Left lobe of liver (tissue), 2 donors: ENCODE data around the gene CNTRL. TPM values are rescaled to one million over a fixed set of nuclear protein-coding genes. Genes with fewer than 3 reads are reported as not detected.

Experiments
- ATAC-seq: fragments of 200-7000 bp; cut with Tn5 transposase; one replicate; pipeline ENCODE4 v1.9.1; 2020; ENCODE audit warnings: mild to moderate bottlenecking, moderate library complexity
- DNase-seq: peaks from one replicate; pipeline ENCODE4 v3.0.0-alpha.2; 2020; ENCODE audit warnings: low spot score
- total RNA-seq: library from RNA; stranded (reverse); gene quantifications from one replicate; pipeline ENCODE4 v1.2.1, GENCODE V29; 2021
- donor health status: DM: no; HTN: no; CAD: no; lungs with moderate emphysema.
- donor health status: DM: no; HTN: yes; CAD: no.

The CNTRL gene
- total RNA-seq, 1 donor from 2014 or later = 3.6 TPM

GRCh38 chr9:121220996-121221663 lies 146.4 kb downstream of the CNTRL start:
- no peak for DNase-seq
- no peak for ATAC-seq

GRCh38 chr9:121221664-121222055 lies 146.9 kb downstream of the CNTRL start:
- ATAC-seq (no peak), DNase-seq (no peak)

GRCh38 chr9:121222524-121223171 lies 147.9 kb downstream of the CNTRL start:
- no peak for DNase-seq
- ATAC-seq = peak; percentile 60

- no peak for DNase-seq
- ATAC-seq = no peak
Observed at GRCh38 chr9:121225240-121225639, 150.5 kb downstream of the CNTRL start.

DNA sequence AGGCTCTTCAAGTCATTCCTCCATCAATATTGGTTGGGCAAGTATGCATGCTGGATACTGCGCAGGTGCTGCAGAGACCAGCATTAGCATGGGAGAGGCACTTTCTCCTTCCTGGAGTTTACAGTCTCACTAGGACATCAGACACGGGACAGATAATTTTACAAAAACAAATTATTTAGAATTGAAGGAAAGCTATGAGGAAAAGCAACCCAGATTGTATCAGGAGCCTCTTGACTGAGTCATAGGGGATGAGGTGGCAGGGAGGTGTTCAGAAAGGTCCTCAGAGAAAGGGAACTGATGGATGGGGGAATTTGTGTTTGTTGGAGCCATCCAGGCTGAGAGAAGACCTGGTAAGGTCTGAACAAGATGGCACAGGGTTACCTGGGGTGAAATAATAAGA lies 151.4 kb downstream of the CNTRL start:
- DNase-seq (no peak), ATAC-seq (no peak)

Other genes starting within 250 kb of the CNTRL start
- 44.4 TPM for gene PSMD5, start 232.0 kb upstream of the CNTRL start, total RNA-seq
- gene PHF19, start 197.8 kb upstream of the CNTRL start, total RNA-seq = 2.4 TPM
- gene TRAF1, start 148.2 kb upstream of the CNTRL start, total RNA-seq = 3.0 TPM
- 386 TPM for gene C5, start 24.7 kb upstream of the CNTRL start, total RNA-seq
- 50.0 TPM for gene RAB14, start 126.9 kb downstream of the CNTRL start, total RNA-seq
- 30.8 TPM for gene GSN, start 193.2 kb downstream of the CNTRL start, total RNA-seq